Caco-2 (cell line): ENCODE results near the gene MELTF. TPM values are rescaled to one million over a fixed set of nuclear protein-coding genes. Genes with fewer than 3 reads are reported as not detected.

Experiments
- BruUV-seq: library from RNA; stranded (reverse); fragments of 400-500 nt; replicated peaks from 2 replicates; lab custom pipeline; 2021; lab: Mats Ljungman, UMichigan
- CTCF ChIA-PET: fragments of 300-600 bp; sonication (Branson Sonifier 250); formaldehyde crosslinking; loops from one replicate; lab custom pipeline; 2022; ENCODE audit warnings: antibody characterized with exemption; lab: Charles Lee
- POLR2A ChIA-PET: fragments of 300-600 bp; sonication (Branson Sonifier 250); formaldehyde crosslinking; loops from one replicate; lab custom pipeline; 2022; ENCODE audit warnings: antibody characterized with exemption; lab: Charles Lee
- DNase-seq, 2 experiments: peaks; one replicate each; pipeline versions ENCODE4 v3.0.0 to v3.0.0-alpha.2; 2020 to 2022
- H3K27me3 ChIP-seq: replicated peaks from 2 replicates; pipeline ENCODE4 v1.6.0; 2011; ENCODE audit warnings: low read length; ENCODE audit not compliant: control insufficient read depth, insufficient read depth
- H3K36me3 ChIP-seq: 2 replicates; pipeline ENCODE4 v1.5.1; 2011; ENCODE audit warnings: low read length; ENCODE audit not compliant: control insufficient read depth, insufficient read depth
- H3K4me1 ChIP-seq: fragments of 250-450 bp; sonication (Bioruptor Pico); 2 replicates; pipeline ENCODE4 v1.5.1; 2020; ENCODE audit warnings: mild to moderate bottlenecking
- H3K4me3 ChIP-seq: 2 replicates; pipeline ENCODE4 v1.5.1; 2011; ENCODE audit warnings: low read depth, mild to moderate bottlenecking, control low read depth, low read length
- H3K9me3 ChIP-seq: fragments of 250-450 bp; sonication (Bioruptor Pico); 2 replicates; pipeline ENCODE4 v1.5.1; 2020; ENCODE audit warnings: mild to moderate bottlenecking, moderate library complexity
- H3K27ac Mint-ChIP-seq: one replicate; pipeline ENCODE4 v1.8.0; 2022; ENCODE audit warnings: mixed read lengths; ENCODE audit not compliant: unreplicated experiment
- H3K27me3 Mint-ChIP-seq: one replicate; pipeline ENCODE4 v1.8.0; 2022; ENCODE audit warnings: mixed read lengths; ENCODE audit not compliant: insufficient read depth, unreplicated experiment
- H3K36me3 Mint-ChIP-seq: one replicate; pipeline ENCODE4 v1.8.0; 2022; ENCODE audit warnings: mild to moderate bottlenecking, mixed read lengths; ENCODE audit not compliant: insufficient read depth, unreplicated experiment
- H3K4me1 Mint-ChIP-seq: one replicate; pipeline ENCODE4 v1.8.0; 2022; ENCODE audit warnings: low read depth, mixed read lengths; ENCODE audit not compliant: unreplicated experiment
- H3K4me3 Mint-ChIP-seq: one replicate; pipeline ENCODE4 v1.8.0; 2022; ENCODE audit warnings: mild to moderate bottlenecking, moderate library complexity, mixed read lengths; ENCODE audit not compliant: unreplicated experiment
- H3K9me3 Mint-ChIP-seq: one replicate; pipeline ENCODE4 v1.8.0; 2022; ENCODE audit warnings: mixed read lengths; ENCODE audit not compliant: unreplicated experiment
- CTCF ChIP-seq, 2 experiments: fragments of 200-600 bp in 1 of 2; IDR thresholded peaks; 1 replicate in 1 of 2; 2 replicates in 1 of 2; pipeline versions ENCODE4 v1.5.1 to v1.8.0; 2011 to 2022; ENCODE audit warnings: antibody characterized with exemption in 1 of 2, control low read depth in 1 of 2, inconsistent platforms in 1 of 2, low read depth in 1 of 2, low read length in 1 of 2, mild to moderate bottlenecking in 1 of 2, moderate library complexity in 1 of 2; ENCODE audit not compliant: insufficient read depth in 1 of 2, severe bottlenecking in 1 of 2, unreplicated experiment in 1 of 2
- intact Hi-C: fragments of 100-400 bp; cut with micrococcal nuclease; formaldehyde crosslinking; loops from one replicate; pipeline ENCODE4 v1.10.0; 2022; ENCODE audit not compliant: unreplicated experiment
- total RNA-seq: library from RNA; stranded (reverse); gene quantifications from 2 replicates; pipeline ENCODE4 v1.2.3, GENCODE V29; 2022

MELTF gene
- total RNA-seq, 1 experiment from 2014 or later = 29.3 TPM

DNA sequence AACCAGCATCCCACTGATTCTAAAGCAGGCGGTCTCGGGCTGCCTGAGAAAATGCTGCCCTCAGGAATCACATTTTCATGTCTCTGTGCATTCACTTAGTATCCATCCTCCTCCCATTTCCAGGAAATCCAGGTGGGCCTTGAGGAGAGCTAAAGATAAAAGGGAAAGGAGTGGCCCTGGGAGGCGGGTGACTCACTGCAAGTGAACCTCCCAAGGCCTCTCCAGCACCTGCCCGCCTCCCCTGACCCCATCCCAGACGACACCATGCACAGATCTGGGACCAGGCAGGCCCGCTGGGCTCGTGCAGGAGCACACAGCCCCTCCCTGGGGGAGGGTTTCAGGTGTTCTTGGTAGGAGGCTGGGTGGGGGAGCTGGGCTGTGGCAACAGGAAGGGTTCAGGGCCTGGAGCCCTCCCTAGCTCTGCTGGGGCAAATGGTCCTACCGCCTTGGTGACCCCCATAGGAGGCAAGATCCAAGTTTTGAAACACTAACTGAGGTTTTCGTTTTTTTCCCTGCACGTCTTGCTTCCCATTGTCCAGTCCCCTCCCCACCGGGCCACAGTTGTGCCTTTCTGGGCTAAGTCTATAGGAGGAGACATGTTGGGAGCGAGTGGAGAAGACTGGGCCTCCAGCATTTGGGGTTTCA is 22.2 kb downstream of the MELTF start:
- no peaks in the 10 kb centered on the region for H3K9me3 ChIP-seq
- H3K27ac Mint-ChIP-seq = peak overlapping the region; percentile 72
- H3K4me3 Mint-ChIP-seq = no peak overlapping the region
- no peaks in the 10 kb centered on the region for H3K36me3 ChIP-seq
- DNase-seq = peak; percentile 34 to 57
- no peak overlapping the region for H3K4me3 ChIP-seq
- no peaks in the 10 kb centered on the region for H3K27me3 Mint-ChIP-seq
- no peaks in the 10 kb centered on the region for H3K27me3 ChIP-seq
- peaks cover 25% of the 10 kb centered on the region for H3K4me1 ChIP-seq
- no peaks in the 10 kb centered on the region for H3K9me3 Mint-ChIP-seq
- CTCF ChIA-PET = no interaction called here
- intact Hi-C loops = loop anchor here (10.0 kb wide), 1 partner anchor 177 kb away; no protein-coding TSS in a partner anchor
- no peak for TF ChIP-seq CTCF (IDR thresholded peaks at IDR 0.05; ENCODE audit: insufficient read depth in 1 of 2, low read depth in 1 of 2, low read length in 1 of 2, severe bottlenecking in 1 of 2, unreplicated experiment in 1 of 2)
- H3K4me1 Mint-ChIP-seq = peaks cover 10% of the 10 kb centered on the region
- H3K36me3 Mint-ChIP-seq = peaks cover 6% of the 10 kb centered on the region
- POLR2A ChIA-PET = no interaction called here
- BruUV-seq = no TSS peak

DNA sequence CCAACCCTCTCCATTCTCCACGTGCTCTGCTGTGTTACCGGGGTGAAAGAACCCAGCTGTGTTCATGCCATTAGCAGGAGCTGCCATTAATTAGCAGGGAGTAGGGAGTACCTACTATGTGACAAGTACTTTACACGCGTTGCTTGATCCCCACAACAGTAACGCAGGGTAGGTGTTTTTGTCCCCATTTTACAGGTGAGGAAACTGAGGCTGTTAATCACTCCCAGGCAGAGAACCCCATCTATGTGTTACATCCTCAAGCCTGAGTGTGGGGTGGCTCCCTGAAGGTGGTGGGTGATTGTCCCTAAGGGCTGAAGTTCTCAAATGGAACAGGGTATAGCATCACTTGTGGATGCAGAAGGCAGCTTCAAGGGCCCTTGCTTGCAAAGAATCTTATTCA is 22.8 kb downstream of the MELTF start:
- H3K27ac Mint-ChIP-seq = no peak overlapping the region
- TF ChIP-seq CTCF (IDR thresholded peaks at IDR 0.05; ENCODE audit: insufficient read depth in 1 of 2, low read depth in 1 of 2, low read length in 1 of 2, severe bottlenecking in 1 of 2, unreplicated experiment in 1 of 2) = no peak
- POLR2A ChIA-PET = no interaction called here
- H3K4me1 Mint-ChIP-seq = peaks cover 10% of the 10 kb centered on the region
- H3K27me3 Mint-ChIP-seq = no peaks in the 10 kb centered on the region
- BruUV-seq = no TSS peak
- CTCF ChIA-PET = no interaction called here
- H3K9me3 ChIP-seq = no peaks in the 10 kb centered on the region
- peaks cover 7% of the 10 kb centered on the region for H3K36me3 Mint-ChIP-seq
- no peak overlapping the region for H3K4me3 Mint-ChIP-seq
- intact Hi-C loops = loop anchor here (10.0 kb wide), 1 partner anchor 178 kb away; no protein-coding TSS in a partner anchor
- H3K4me3 ChIP-seq = no peak overlapping the region
- H3K4me1 ChIP-seq = peaks cover 26% of the 10 kb centered on the region
- DNase-seq = no peak
- H3K9me3 Mint-ChIP-seq = no peaks in the 10 kb centered on the region
- no peaks in the 10 kb centered on the region for H3K27me3 ChIP-seq
- H3K36me3 ChIP-seq = no peaks in the 10 kb centered on the region

GRCh38 chr3:197006446-197006845 is 23.2 kb downstream of the MELTF start:
- no peaks in the 10 kb centered on the region for H3K27me3 ChIP-seq
- Mint-ChIP-seq H3K9me3 (no peaks in the 10 kb centered on the region), H3K27ac (no peak overlapping the region), H3K27me3 (no peaks in the 10 kb centered on the region), H3K4me3 (no peak overlapping the region), H3K4me1 (peaks cover 10% of the 10 kb centered on the region), H3K36me3 (peaks cover 11% of the 10 kb centered on the region)
- no TSS peak for BruUV-seq
- no peaks in the 10 kb centered on the region for H3K36me3 ChIP-seq
- intact Hi-C loops = loop anchor here (10.0 kb wide), 1 partner anchor 178 kb away; no protein-coding TSS in a partner anchor
- POLR2A ChIA-PET = no interaction called here
- DNase-seq = no peak
- CTCF ChIA-PET = no interaction called here
- peaks cover 26% of the 10 kb centered on the region for H3K4me1 ChIP-seq
- H3K4me3 ChIP-seq = no peak overlapping the region
- no peak for TF ChIP-seq CTCF (IDR thresholded peaks at IDR 0.05; ENCODE audit: insufficient read depth in 1 of 2, low read depth in 1 of 2, low read length in 1 of 2, severe bottlenecking in 1 of 2, unreplicated experiment in 1 of 2)
- H3K9me3 ChIP-seq = no peaks in the 10 kb centered on the region
